K562 (cell line): Measurements from ENCODE around the gene ZNF618. TPM values are rescaled to one million over a fixed set of nuclear protein-coding genes. Genes with fewer than 3 reads are reported as not detected.

Experiments
- polyA plus RNA-seq, 8 experiments: library from polyadenylated mRNA; depleted of rRNA in 4 of 8; stranded (reverse) in 5 of 8; unstranded in 3 of 8; fragments of >200 nt; fragmentation: Nextera tagmentation in 2 of 8; fragmentation: Illumina TruSeq in 1 of 8; extraction: Ambion mirVana in 2 of 8; extraction: Trizol in 1 of 8; gene quantifications; 2 replicates each; pipeline versions ENCODE4 v1.2.1 to v1.2.3, GENCODE V29; 2011 to 2014; ENCODE audit warnings: inconsistent platforms in 1 of 8, missing spikeins in 1 of 8
- total RNA-seq, 7 experiments: library from RNA; depleted of rRNA in 6 of 7; stranded (reverse); fragments of >200 nt in 6 of 7; fragmentation: Illumina TruSeq in 2 of 7; extraction: Trizol in 2 of 7; gene quantifications; 2 replicates each; pipeline versions ENCODE4 v1.2.1 to v1.2.3, GENCODE V29; 2011 to 2021; ENCODE audit warnings: low replicate concordance in 1 of 7
- TF ChIP-seq, protein P1 (sequence below): fragments of 450-650 bp; IDR thresholded peaks from 2 replicates; pipeline ENCODE4 v1.6.1; 2016; ENCODE audit warnings: mild to moderate bottlenecking, moderate library complexity

The ZNF618 gene
- total and polyA plus RNA-seq, 9 of the 15 experiments (the other 6 are each of a cell fraction or from before 2014, with no cell fraction given), result 0.08 to 13.7 (median 3.4) TPM

GRCh38 chr9:113926211-113926610, 50.1 kb downstream of the ZNF618 start (continued):
- TF ChIP-seq, protein P1, sequence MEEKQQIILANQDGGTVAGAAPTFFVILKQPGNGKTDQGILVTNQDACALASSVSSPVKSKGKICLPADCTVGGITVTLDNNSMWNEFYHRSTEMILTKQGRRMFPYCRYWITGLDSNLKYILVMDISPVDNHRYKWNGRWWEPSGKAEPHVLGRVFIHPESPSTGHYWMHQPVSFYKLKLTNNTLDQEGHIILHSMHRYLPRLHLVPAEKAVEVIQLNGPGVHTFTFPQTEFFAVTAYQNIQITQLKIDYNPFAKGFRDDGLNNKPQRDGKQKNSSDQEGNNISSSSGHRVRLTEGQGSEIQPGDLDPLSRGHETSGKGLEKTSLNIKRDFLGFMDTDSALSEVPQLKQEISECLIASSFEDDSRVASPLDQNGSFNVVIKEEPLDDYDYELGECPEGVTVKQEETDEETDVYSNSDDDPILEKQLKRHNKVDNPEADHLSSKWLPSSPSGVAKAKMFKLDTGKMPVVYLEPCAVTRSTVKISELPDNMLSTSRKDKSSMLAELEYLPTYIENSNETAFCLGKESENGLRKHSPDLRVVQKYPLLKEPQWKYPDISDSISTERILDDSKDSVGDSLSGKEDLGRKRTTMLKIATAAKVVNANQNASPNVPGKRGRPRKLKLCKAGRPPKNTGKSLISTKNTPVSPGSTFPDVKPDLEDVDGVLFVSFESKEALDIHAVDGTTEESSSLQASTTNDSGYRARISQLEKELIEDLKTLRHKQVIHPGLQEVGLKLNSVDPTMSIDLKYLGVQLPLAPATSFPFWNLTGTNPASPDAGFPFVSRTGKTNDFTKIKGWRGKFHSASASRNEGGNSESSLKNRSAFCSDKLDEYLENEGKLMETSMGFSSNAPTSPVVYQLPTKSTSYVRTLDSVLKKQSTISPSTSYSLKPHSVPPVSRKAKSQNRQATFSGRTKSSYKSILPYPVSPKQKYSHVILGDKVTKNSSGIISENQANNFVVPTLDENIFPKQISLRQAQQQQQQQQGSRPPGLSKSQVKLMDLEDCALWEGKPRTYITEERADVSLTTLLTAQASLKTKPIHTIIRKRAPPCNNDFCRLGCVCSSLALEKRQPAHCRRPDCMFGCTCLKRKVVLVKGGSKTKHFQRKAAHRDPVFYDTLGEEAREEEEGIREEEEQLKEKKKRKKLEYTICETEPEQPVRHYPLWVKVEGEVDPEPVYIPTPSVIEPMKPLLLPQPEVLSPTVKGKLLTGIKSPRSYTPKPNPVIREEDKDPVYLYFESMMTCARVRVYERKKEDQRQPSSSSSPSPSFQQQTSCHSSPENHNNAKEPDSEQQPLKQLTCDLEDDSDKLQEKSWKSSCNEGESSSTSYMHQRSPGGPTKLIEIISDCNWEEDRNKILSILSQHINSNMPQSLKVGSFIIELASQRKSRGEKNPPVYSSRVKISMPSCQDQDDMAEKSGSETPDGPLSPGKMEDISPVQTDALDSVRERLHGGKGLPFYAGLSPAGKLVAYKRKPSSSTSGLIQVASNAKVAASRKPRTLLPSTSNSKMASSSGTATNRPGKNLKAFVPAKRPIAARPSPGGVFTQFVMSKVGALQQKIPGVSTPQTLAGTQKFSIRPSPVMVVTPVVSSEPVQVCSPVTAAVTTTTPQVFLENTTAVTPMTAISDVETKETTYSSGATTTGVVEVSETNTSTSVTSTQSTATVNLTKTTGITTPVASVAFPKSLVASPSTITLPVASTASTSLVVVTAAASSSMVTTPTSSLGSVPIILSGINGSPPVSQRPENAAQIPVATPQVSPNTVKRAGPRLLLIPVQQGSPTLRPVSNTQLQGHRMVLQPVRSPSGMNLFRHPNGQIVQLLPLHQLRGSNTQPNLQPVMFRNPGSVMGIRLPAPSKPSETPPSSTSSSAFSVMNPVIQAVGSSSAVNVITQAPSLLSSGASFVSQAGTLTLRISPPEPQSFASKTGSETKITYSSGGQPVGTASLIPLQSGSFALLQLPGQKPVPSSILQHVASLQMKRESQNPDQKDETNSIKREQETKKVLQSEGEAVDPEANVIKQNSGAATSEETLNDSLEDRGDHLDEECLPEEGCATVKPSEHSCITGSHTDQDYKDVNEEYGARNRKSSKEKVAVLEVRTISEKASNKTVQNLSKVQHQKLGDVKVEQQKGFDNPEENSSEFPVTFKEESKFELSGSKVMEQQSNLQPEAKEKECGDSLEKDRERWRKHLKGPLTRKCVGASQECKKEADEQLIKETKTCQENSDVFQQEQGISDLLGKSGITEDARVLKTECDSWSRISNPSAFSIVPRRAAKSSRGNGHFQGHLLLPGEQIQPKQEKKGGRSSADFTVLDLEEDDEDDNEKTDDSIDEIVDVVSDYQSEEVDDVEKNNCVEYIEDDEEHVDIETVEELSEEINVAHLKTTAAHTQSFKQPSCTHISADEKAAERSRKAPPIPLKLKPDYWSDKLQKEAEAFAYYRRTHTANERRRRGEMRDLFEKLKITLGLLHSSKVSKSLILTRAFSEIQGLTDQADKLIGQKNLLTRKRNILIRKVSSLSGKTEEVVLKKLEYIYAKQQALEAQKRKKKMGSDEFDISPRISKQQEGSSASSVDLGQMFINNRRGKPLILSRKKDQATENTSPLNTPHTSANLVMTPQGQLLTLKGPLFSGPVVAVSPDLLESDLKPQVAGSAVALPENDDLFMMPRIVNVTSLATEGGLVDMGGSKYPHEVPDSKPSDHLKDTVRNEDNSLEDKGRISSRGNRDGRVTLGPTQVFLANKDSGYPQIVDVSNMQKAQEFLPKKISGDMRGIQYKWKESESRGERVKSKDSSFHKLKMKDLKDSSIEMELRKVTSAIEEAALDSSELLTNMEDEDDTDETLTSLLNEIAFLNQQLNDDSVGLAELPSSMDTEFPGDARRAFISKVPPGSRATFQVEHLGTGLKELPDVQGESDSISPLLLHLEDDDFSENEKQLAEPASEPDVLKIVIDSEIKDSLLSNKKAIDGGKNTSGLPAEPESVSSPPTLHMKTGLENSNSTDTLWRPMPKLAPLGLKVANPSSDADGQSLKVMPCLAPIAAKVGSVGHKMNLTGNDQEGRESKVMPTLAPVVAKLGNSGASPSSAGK, result no peak
- TF ChIP-seq, all 486 proteins: peak for 0
